A673 (cell line): Measurements from ENCODE around the gene CDC42BPG.

Experiments used
- EZH2 ChIP-seq: fragments of 200-600 bp; sonication (generic); IDR thresholded peaks from 2 replicates; pipeline ENCODE4 v1.6.1; 2017; ENCODE audit warnings: borderline replicate concordance, low read depth, mild to moderate bottlenecking, mixed read lengths, antibody characterized with exemption, low read length; ENCODE audit not compliant: poor library complexity, severe bottlenecking
- TF ChIP-seq, protein P1 (sequence below): fragments of 300-800, 200-600 bp; sonication (generic); conservative IDR thresholded peaks from 2 replicates; pipeline ENCODE4 v1.5.1; 2017; ENCODE audit warnings: low read depth, mild to moderate bottlenecking, antibody characterized with exemption, low read length, moderate library complexity, mixed read lengths

- no peak for TF ChIP-seq EZH2
- TF ChIP-seq, protein P1, sequence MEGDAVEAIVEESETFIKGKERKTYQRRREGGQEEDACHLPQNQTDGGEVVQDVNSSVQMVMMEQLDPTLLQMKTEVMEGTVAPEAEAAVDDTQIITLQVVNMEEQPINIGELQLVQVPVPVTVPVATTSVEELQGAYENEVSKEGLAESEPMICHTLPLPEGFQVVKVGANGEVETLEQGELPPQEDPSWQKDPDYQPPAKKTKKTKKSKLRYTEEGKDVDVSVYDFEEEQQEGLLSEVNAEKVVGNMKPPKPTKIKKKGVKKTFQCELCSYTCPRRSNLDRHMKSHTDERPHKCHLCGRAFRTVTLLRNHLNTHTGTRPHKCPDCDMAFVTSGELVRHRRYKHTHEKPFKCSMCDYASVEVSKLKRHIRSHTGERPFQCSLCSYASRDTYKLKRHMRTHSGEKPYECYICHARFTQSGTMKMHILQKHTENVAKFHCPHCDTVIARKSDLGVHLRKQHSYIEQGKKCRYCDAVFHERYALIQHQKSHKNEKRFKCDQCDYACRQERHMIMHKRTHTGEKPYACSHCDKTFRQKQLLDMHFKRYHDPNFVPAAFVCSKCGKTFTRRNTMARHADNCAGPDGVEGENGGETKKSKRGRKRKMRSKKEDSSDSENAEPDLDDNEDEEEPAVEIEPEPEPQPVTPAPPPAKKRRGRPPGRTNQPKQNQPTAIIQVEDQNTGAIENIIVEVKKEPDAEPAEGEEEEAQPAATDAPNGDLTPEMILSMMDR: no peak
Observed at GRCh38 chr11:64875369-64876228, 31.1 kb upstream of the CDC42BPG start.
